GM21786 (cell line): ENCODE data around the gene ATG4D.
"Not testable (repeated sequence)": the region's sequence is repeated elsewhere in the genome, so short reads cannot be mapped to it uniquely, and the experiment has no call there.

Source experiments
- ATAC-seq: cut with Tn5 transposase; IDR thresholded peaks from one replicate; pipeline ENCODE4 v1.9.1; 2021; ENCODE audit not compliant: unreplicated experiment

ATG4D gene

DNA sequence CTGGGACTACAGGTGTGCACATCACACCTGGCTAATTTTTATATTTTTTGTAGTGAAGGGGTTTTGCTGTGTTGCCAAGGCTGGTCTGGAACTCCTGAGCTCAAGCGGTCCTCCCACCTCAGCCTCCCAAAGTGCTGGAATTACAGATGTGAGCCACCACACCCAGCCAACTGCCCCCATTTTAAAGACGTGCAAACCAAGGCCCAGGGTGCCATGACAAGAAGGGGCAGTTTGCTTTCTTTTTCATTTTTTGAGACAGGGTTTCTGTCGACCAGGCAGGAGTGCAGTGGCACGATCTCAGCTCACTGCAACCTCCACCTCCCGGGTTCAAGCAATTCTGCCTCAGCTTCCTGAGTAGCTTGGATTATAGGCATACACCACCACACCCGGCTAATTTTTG, 30.1 kb downstream of the ATG4D start:
- not testable (repeated sequence) for ATAC-seq

DNA sequence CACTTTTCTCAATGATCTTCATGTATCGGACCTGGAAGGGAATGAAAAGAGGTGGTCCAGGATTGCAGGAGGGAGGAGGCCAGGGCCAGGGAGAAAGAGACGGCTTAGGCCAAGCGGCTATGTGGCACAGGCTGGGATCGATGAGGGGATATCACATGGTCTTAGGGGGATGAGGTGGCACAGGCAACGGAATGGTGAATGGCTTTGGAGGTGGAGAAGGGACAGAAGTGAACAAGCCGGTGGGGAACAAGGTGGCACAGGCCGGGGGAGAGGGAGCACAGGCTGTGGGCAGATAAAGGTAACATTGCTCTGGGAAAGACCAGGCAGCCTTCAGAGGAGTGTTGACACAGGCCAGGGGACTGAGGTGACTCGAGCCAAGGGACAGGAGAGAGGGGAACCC, 30.8 kb downstream of the ATG4D start:
- ATAC-seq, result no peak

DNA sequence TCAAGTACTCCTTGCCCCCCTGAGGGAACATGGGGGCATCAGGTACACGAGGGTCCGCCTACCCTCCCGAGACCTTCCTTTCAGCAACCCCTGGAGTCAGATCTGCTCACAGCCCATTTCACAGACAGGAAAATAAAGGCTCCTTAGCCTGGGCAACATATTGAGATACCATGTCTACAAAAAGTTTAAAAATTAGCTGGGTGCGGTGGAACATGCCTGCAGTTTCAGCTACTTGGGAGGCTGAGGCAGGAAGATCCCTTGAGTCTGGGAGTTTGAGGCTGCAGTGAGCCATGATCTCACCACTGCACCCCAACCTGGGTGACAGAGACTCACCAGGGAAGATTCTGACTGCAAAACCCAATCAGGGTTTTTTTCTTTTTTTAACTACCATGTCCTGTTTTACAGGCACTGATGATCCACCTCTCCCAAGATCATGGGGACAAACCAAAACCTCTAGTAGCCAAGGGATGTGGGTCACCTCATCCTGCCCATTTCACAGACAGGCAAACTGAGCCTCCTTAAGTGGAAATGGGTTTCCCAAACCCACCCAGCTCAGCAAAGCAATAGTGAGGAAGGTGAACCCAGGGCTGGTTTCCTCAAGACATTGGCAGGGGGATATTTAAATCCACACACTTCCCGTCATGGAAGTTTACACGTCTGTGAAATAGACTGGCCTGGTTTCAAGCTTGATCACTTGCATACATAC, 31.5 kb downstream of the ATG4D start:
- ATAC-seq, result no peak

DNA sequence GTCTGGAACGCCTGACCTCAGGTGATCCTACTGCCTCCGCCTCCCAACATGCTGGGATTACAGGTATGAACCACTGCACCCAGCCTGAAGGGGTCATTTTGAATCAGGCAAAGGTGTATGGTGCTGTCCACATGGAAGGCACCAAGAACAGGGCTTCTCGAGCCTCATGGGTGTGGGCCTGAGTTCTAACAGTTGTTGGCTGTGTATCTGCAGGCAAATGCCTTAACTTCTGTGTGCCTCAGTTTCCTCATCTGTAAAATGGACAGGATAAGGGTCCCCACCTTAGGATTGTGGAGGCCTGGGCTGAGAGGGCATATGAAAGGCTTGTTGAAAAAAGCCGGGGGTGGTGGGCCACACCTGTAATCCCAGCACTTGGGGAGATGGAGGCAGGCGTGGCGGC, 34.2 kb downstream of the ATG4D start:
- no peak for ATAC-seq

DNA sequence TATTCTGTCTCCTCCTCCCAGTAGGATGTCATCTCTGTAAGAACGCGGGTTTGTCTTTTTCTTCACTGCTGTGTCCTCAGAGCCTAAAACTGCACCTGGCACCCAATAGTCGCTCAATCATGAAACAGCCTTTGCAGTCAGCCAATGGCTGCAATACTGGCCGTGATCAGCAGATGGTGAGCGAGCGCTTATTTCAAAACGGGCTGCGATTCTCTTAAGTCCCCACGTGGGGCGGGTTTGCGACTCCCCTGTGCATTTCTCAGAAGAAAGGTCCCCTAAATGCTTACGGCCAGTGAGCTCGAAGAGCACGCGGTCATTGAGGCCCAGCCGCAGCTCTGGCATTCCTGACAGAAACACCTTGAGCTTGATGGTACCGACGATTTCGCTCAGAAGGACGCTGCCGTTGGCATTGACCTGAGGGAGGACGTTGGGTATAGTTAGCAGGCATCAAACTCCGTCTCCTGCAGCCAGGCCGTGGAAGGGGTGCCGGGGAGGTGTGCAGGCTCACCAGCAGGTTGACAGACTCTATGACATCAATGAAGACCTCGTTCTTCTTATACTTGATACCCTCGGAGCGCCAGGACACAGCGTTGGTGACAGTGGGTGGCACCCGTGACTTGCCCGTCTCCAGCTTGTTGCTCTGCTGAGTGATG, 37.4 kb downstream of the ATG4D start:
- ATAC-seq, result no peak

DNA sequence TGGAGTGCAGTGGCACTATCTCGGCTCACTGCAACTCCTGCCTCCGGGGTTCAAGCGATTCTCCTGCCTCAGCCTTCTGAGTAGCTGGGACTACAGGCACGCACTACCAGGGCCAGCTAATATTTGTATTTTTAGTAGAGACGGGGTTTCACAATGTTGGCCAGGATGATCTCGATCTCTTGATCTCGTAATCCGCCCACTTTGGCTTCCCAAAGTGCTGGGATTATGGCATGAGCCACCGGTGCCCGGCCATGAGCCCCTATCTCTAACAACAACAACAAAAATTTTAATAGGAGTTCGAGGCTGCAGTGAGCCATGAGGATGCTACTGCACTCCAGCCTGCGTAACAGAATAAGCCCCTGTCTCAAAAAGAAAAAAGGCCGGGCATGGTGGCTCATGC, 38.4 kb downstream of the ATG4D start:
- no peak for ATAC-seq

DNA sequence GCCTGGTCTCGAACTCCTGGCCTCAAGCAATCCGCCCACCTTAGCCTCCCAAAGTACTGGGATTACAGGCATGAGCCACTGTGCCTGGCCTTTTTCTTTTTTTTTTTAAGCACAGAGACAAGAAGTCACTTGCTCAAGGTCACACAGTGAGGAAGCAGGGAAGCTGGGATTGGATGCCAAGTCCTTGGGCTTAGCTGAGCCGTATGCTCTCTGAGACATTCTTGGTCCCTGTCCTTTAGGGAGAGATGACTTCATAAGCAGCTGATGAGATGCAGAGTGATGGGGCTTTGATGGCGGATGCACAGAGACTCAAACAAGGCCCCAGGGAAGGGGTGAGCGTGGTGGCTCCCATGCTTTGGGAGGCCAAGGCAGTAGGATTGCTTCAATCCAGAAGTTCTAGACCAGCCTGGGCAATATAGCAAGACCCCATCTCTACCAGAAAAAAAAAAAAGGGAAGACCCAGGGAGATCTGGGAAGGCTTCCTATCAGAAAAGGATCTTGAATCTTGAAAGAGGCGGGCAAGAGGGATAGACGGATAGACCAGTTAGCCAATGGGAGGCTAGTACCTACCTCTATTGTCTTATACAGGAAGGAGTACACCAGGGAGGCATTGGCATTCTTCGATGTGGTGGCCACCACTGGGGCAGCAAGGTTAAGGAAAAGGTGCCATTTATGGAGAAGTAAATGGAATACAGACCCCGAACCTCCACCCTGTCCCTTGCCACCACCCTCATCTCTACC, 39.5 kb downstream of the ATG4D start:
- no peak for ATAC-seq

DNA sequence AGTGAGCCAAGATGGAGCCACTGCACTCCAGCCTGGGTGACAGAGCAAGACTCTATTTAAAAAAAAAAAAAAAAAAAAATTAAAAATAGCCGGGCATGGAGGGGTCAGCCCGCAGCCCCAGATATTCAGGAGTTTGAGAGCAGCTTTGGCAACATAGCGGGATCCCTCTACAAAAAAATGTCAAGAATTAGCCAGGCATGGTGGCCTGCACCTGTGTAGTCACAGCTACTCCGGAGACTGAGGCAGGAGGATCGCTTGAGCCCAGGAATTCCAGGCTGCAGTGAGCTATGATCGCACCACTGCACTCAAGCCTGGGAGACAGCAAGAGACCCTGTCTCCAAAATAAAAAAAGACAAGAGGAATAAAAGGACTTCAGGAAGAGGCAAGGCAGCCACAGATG, 42.7 kb downstream of the ATG4D start:
- ATAC-seq, result no peak

DNA sequence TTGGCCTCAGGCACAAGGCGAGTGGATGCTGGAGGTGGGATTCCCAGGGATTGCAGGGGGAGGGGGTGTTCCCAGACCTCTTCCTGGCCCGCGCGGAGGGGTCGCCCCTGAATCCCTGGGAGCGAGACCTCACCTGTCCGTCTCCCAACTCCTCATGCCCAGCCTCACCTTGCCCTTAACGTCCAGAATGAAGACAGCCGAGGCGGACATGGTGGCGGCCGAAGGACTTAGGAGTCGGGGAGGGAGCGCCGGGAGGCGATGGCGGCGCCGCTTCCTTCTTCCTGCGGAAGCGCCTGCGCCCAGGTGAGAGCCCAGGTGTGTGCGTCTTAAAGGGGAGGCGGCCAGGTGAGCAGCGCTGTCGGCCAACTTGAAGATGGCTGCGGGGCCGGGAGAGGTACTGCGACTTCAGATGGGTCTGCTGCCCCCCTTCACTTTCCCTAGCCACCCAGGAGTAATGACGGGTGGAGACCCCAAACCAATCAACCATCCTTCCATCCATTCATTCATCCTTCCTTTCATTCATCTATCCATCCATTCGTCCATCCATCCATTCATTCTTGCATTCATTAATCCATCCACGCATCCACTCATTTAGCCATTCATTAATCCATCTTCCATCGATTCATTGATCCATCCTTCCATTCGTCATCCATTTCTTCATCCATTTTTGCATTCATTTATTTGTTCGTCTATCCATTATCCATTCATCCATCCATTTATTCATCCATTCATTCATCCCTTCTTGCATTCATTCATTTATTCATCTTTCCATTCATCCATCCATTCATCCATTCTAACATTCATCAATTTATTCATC, 43.5 kb downstream of the ATG4D start, which contains the start of gene AP1M2:
Gene AP1M2, minus strand, starts transcription at position 291 of the 817 bp plus-strand sequence. Its CDS starts 81 bp downstream, at position 210.
- no peak for ATAC-seq

DNA sequence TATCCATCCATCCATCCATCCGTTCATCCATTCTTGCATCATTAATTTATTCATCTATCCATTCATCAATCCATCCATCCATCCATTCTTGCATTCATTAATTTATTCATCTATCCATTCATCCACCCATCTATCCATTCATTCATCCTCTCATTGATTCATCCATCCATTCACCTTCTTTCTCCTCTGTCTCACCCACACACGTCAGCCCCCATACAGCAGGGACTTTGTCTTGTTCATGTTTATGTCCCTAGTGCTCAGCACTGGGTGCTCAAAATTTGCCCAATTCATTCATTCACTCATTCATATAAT, 44.1 kb downstream of the ATG4D start:
- ATAC-seq, result no peak

DNA sequence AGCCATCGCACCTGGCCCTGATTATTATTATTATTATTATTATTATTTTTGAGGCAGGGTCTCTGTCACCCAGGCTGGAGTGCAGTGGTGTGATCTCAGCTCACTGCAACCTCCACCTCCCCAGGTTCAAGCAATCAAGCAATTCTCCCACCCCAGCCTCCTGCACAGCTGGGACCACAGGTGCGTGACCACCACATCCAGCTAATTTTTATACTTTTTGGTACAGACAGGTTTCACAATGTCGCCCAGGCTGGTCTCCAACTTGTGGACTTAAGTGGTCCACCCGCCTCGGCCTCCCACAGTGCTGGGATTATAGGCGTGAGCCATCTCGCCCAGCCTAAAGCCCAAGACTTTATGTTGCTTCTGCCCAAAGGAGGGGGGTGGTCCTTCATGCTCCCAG, 49.4 kb downstream of the ATG4D start:
- no peak for ATAC-seq

DNA sequence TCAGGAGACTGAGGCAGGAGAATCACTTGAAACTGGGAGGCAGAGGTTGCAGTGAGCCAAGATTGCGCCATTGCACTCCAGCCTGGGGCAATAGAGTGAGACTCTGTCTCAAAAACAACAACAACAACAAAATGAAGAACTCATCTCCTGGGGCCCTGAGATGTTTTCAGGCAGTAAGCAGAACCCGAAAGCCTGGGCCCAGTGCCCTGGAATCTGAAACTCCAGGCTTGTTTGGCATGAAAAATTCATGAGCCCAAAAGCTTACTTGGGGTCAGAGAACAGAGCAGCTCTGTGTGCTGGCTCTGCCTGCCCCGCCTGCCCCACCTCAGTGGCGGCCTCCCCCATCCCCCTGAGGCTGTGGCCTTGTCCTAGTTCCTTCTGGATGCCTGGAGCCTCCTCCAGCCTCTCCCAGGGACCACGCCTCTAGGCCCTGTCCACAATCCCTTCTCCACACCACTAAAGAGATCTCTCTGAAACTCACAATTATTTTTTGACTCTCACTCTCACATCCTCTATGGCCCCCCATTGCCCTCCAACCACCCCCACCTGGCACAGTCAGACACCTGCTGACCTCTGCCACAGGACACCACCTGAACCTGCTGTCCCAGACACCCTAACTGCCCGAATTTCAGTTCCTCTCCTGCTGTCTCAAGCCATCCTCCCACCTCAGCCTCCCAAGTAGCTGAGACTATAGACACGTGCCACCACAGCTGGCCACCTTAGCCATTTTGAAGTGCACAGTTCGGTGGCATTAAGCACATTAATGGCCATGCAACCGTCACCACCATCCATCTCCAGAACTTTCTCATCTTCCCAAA, 50.3 kb downstream of the ATG4D start:
- peak; percentile 62 for ATAC-seq

DNA sequence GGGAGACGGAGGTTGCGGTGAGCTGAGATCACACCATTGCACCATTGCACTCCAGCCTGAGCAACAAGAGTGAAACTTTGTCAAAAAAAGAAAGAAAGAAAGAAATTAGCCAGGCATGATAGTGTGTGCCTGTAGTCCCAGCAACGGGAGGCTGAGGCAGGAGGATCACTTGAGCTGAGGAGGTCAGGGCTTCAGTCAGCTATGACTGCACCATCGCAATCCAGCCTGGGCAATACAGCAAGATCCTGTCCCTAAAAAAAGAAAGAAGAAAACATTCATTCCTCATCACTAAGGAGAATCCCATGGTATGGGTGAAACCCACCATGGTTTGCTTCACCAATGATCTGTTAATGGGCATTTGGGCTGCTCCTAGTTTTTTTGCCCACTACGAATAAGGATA, 56.4 kb downstream of the ATG4D start:
- no peak for ATAC-seq

DNA sequence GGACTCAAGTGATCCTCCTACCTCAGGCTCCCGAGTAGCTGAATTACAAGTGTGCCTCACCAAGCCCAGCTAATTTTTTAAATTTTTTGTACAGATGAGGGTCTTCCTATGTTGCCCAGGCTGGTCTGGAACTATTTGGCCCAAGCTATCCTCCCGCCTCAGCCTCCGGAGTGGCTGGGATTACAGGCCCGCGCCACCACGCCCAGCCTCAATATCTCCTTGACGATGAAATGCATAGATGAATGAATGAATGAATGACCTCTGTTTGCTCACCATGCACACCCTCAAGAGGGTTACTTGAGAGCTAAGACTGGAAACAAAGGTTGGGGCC, 58.3 kb downstream of the ATG4D start:
- no peak for ATAC-seq

DNA sequence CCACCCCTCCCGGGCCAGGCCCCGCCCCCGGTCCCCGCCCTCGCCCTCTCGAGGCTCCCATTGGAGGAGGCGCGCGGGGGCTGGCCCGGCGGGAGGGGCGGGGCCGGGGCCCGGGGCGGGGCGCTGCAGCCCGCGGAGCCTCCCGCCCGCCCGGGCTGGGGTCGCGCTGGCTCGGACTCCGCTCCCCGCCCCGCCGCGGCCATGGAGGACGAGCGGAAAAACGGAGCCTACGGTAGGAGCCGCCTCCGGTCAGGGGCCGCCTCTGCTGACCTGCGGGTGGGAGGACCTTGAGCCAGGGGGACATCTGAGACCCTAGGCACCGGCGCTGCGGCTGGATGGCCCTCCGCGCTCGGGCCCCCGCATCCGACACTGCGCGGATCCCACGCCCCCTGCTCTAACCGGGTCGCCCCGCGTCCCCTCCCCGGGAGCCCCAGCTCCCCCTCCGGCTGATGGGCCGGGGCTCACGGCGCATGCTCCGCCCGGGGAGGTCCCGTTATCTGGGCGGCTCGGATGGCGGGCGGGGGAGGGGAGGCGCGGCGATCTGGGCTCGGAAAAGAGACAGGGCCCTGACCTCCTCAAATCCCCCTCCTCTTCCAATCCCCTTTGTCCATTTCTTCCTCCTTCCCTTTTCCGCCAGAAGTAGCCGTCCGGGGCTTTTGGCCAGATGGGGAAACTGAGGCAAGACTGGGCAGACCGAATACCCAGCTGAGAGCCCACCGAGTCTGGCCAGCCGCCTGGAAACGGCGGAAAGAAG, 58.8 kb downstream of the ATG4D start:
- peak; percentile 33 for ATAC-seq
